ENCODE results near the gene PSMB10.
"Not testable (repeated sequence)": the region's sequence is repeated elsewhere in the genome, so short reads cannot be mapped to it uniquely, and the experiment has no call there.

PSMB10 gene

DNA sequence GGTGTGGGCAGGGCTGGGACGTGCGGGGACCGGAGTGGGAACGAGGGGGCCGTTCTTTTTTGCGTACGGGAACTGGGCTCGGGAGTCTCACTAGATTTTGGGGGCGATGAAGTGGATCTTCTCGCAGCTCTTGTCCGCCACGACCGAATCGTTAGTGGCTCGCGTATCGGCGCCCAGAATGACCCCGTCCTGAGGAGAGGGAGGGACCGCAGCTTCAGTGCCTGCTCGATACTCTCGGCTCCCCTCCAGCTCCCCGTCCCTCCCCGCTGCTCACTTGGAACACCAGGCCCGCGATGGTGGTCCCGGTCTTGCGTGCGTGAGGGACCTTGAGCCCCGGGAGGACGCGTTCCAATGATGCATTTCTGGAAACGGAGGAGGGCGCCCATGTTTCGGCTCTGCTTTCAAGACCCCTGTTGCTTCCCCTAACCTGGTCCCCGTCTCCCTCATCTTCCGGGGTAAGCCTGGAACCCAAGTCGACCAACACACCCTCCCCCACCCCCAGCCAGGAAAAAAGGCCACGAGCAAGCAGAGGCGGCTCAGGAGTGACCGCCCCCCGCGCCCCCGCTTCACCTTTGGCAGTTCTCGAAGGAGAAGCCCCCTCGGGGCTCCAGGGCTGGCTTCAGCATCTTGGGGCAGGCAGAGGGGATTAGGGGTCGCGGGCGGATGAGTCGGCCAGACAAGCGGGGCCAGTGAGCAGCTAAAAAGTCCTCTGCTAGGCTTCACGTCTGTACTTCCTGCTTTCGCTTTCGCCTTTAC lies at the start of gene PSMB10:
Gene PSMB10 (minus strand): TSS at position 727 of the 756 bp plus-strand sequence. CDS start 101 bp downstream, at position 626.
- DNase-seq: no peak

DNA sequence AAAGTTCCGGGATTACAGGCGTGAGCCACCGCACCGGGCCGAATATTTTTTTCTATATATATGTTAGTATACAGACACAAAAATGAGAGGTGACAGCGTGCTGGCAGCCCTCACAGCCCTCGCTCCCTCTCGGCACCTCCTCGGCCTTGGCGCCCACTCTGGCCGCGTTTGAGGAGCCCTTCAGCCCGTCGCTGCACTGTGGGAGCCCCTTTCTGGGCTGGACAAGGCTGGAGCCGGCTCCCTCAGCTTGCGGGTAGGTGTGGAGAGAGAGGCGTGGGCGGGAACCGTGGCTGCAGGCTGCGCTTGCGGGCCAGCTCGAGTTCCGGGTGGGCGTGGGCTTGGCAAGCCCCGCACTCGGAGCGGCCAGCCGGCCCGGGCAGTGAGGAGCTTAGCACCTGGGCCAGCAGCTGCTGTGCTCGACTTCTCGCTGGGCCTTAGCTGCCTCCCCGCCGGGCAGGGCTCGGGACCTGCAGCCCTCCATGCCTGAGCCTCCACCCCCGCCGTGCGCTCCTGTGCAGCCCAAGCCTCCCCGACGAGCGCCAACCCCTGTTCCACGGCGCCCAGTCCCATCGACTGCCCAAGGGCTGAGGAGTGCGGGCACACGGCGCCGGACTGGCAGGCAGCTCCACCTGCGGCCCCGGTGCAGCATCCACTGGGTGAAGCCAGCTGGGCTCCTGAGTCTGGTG lies 45.5 kb upstream of the PSMB10 start:
- no peak for DNase-seq

DNA sequence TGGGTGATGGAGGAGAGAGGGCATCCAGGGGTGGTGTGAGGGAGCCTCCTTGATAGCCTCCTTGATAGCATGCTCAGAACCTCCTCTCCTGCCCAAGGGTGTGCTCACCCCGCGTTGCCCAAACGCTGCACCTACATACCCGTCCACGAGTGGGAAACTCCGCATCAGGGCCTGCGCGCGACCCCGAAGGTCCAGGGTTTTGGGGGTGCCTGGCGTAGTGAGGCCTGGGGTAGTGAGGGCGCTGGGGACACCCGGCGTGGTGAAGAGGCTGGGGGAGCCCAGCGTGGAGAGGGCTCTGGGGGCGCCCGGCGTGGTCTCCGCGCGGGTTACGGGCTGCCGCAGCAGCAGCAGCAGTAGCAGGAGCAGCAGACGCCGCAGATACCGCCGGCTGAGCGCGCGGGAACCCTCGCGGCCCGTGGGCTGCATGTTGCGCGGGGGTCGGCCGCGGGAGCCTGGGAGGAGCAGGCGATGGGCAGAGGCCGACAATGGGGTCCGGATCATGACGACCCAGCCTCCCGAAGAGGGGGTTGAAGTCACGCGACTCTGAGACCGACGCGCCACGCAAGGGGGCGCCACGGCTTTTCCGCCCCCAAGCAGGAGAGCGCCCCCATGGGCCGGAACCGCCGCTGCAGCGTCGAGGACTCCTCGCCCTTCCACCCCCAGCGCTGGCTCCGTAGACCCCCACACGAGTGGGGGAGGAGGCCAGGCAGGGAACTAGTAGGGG lies 43.5 kb upstream of the PSMB10 start, which contains the start of gene DPEP3:
Gene DPEP3 (minus strand): TSS at position 545 of the 724 bp plus-strand sequence. CDS start 119 bp downstream, at position 426.
- no peak for DNase-seq

DNA sequence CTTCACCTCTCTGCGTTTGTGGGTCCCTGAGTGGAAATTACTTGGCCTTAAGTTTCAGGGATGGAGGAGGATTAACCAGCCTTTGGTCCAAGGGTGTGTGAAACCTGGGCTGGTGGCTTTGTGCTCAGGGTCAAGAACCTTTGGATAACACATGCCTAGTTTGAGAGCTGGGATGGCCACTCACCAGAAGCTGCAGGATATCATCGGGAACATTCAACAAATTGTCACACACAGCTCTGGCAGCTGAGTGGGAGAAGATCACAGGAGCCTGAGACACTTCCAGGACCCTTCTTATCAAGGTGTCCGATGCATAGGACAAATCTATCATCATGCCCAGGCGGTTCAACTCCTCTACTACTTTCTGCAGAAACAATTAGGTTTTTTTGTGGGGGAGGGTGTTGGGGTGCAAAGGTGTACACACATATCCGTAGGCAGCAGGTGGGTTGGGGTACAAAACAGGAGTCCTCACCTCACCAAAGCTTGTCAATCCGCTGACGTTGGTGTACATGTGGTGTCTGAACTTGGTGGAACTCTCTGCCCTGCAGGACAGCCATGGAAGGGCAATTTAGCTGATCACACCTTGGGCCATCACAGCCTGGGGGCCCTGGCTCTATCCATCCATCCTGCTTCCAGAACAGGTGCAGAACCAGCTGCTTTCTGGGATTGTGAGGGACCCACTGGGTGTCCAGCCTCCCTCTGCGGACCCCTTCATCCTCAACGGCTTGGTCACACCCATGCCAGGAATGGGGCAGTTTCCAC lies 41.0 kb upstream of the PSMB10 start:
- DNase-seq: no peak

DNA sequence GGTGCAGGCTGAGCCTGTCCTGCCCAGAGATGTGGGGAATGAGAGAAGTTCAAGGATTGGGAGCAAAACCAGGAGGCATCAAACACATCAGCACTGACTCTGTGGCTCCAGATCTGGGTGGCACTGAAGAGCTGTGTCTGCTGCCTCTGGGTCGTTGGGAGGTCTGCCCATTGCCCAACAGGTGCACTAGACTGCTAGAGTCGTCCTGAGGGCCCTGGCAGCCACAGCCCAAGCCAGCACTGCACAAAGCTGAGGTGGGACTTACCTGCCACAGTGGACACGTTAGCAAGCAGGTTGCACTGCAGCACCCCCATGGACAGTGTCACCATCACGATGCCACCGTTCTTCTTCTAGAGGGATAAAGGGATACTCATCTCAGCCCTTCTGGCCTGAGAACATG lies 40.4 kb upstream of the PSMB10 start:
- no peak for DNase-seq

DNA sequence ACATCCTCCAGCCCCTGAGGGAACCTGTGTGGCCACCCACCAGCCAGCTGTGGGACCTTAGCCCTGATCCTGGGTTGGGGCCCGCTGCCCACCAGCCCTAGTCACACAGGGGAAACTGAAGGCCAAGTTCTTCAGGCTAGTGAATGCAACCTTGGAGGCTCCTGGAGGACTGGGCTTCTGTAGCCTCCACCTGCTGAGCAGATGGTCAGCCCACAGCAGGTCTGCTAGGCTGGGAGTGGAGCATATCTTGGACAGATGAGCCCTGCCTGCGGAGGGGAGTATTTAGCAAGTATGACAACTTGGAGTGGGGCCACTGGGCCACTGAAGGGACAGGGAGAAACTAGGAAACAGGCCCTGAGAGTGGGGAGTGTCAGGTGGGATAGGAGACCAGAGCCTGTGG lies 39.6 kb upstream of the PSMB10 start:
- no peak for DNase-seq

DNA sequence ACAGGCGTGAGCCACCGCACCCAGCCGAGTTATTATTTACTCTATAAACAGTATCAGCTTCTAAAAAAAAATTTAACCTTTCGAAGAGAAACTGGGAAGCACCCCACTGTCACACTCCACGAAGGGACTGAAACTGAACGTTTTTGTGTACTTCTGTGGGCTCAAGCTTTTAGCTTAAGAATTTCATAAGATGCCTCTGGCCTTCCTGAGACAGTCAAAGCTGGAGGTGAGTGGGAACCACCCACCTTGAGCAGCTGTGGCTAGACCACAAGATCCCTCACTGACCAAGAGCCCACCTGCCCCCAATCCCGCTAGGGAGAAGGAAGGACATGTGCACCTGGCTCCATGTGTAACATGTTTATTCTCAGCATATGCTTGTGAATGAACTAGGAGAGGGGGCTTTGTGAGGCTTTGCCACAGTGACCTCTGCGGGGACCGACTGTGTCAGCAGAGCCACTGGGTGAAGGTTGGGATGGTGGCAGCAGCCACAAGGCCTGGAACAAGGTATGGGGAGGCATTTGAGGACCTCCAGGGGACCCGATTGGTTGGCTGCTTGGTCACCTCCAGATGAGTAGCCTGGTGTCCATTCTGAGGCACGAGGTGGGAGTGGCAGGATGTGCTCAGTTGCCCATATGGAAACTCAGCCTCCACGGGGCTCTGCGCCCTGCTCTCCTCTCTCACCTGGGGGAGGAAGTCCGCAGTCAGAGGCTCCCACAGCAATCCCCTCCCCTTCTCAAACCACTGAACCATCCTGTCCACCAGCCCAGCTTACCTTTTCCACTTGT lies 38.9 kb upstream of the PSMB10 start:
- no peak for DNase-seq

DNA sequence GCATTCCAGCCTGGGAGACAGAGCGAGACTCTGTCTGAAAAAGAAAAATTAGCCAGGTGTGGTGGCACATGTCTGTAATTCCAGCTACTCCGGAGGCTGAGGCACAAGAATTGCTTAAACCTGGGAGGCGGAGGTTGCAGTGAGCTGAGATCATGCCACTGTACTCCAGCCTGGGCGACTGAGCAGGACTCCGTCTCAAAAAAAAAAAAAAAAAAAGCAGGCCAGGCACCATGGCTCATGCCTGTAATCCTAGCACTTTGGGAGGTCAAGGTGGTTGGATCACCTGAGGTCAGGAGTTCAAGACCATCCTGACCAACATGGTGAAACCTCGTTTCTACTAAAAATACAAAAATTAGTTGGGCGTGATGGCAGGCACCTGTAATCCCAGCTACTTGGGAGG lies 35.6 kb upstream of the PSMB10 start:
- not testable (repeated sequence) for DNase-seq

DNA sequence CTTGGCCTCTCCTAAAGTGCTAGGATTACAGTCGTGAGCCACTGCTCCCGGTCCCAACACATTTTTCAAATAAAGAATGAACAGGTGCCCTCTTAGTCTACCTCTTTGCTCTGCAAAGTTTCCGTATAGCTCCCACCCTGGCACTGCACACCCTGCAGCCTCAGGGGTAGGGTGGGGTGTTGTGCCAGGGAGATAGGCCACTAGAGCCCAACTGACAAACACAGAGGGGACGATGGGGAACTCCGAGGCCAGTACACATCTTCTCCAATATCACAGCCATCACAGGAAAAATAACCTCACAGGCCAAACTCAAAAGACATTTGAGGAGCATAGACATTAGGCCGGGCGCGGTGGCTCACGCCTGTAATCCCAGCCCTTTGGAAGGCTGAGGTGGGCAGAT lies 34.5 kb upstream of the PSMB10 start:
- DNase-seq: no peak

DNA sequence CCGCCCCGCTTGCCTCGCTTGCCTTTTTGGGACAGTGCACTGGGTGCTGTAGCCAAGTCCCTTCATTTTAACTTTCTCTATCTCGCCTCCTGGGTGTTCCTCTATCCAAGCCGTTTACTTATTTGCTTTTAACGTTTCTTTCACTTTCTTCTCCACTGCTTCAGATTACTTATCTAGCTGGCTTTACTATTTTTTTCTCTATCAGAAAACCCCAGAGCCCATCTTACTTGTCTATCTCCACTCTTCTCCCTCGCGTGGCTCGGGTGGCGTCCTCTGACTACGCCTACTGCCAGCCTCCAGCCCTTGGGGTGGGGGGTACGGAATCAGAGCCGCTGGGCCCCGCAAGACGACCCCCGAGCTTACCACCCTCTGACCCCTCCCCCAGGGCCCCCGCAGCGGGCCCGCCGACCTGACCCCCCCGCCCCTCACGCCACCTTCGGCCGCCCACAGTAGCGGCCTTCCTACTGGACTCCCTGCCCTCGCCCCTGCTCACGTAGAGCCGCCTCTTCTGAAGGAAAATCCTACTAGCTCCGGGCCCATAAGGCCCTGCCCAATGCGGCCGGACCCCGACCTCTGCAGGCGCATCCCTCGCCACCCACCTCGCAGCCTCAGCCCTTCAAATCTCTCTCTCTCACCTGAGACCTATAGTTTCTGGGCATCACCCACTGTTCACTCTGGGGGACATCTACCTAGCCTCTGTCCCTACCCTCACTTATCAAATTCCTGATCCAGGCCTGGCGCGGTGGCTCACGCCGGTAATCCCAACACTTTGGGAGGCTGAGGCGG lies 32.8 kb upstream of the PSMB10 start:
- peak; percentile 23 for DNase-seq

DNA sequence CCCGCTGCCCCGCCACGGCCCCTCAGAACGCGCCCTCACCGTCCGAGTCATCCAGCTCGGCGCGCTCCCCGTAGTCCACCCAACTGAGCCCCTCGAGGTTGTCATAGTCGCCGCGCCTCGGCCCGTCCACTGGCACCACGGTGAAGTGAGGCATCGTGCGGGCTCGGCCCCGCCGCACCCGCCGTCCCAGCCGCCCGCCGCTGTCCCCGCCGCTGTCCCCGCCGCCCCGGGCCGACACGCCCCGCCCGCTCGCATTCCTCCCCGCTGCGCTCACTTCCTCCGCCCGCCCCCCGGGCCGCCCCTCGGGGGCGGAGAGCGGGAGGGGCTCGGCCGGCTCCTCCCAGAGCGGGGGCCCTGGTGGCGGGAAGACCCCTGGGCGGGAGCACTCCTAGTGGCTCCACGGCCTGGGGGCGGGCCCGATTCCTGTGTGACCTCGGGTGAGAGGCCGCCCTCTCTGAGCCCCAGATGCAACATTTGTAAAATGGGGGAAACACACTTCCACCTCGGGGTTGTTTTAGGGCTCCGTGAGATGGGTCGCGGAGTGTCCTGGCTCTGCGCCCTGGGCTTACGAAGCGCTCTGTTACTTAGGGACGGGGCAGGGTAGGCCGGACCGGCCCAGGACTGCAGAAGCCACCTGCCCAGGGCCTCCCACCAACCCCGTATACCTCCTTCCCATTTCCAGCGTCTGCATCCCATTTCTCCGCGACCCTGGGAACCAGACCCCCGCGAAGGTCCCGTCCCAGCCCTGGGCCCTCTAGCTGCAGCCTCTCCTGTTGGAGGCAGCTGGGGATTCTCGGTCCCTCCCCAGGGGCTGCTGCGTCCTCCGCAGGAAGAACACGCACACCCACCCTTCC lies 32.0 kb upstream of the PSMB10 start, which contains the start of gene SLC12A4:
Gene SLC12A4 (minus strand): TSS at position 238 of the 854 bp plus-strand sequence. CDS start 84 bp downstream, at position 154.
- DNase-seq: peak; percentile 74

DNA sequence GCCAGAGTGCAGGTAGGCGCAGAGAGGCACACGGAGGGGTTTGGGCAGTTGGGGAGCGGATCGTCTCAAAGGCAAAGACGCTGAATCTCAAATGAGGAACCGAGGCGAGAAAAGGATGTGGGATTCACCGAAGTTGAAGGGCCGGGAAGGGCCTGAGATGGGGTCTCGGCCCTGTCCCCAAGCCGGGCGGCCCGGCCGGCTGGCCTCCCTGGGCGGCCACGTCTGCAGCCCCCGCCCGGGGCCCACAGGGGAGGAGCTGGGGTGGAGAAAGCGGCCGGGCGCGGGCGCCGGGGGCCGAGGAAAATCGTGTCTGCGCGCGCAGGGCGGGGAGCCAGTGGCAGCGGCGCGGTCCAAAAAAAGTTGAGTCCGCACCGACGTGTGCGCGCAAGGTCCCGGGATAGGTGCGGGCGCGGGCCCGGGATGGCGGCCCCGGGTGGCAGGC lies 31.3 kb upstream of the PSMB10 start:
- DNase-seq: peak; percentile 34

DNA sequence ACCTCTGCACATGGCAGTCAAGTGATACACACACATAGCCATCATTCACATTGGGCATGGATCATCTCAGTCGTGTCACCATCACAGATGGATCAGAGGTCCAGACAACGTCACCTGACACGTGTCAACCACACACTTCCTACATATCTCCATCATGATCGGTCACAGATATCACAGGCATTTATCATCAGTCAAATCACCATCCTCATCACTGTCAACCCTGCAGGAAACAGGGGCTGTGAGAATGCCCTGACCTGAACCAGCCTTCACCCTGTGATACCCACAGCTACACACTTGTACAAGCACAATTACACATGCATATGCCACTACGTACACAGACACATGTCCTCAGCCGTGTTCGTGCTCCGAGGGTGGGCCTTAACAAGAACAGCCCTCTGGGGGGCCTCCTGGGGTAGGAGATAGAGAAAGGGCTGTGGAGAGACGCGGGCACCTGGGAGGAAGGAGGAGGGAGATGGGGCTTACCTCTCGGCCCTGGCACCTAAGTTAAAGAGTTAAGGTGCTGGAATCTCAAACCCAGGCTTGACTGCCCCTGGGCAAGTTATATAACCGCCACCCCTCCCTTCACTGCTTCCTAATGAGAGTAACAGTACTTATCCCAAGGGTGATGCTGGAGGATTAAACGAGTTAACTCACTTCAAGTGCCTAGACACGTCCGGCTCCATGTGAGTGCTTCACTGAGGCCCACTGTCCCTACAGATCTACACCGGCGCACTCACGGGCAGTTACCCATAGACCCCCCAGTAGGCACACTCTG lies 30.7 kb upstream of the PSMB10 start:
- DNase-seq: no peak

DNA sequence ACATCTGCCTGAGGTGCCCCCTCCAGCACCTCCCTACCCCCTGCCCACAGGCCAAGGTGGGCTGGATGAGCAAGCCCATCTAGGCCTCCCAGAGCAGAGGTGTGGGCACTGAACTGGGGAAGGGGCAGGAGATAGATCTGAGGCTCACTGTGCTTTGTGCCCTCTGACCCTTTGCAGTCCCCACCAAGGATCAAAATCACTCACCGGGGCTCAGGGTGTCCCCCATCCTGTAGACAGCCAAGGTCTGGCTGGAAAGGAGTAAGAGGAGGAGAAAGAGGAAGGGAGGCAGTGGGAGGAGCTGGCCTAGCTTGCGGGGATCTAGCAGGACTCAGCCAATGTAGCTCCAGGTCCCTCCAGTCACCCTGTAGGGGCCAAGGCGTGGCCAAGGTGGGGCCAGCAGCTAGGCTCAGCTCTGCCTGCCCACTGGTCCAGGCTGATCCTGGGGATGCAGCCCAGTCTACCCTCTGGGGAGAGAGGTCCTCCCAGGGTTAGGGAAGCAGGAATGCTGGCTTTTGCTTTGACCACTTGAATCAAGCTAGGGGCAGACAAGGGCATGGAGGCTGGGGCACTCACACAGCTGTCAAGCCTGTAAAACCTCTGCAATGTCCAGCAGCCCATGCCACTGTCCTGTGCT lies 30.0 kb upstream of the PSMB10 start:
- DNase-seq: peak; percentile 51

DNA sequence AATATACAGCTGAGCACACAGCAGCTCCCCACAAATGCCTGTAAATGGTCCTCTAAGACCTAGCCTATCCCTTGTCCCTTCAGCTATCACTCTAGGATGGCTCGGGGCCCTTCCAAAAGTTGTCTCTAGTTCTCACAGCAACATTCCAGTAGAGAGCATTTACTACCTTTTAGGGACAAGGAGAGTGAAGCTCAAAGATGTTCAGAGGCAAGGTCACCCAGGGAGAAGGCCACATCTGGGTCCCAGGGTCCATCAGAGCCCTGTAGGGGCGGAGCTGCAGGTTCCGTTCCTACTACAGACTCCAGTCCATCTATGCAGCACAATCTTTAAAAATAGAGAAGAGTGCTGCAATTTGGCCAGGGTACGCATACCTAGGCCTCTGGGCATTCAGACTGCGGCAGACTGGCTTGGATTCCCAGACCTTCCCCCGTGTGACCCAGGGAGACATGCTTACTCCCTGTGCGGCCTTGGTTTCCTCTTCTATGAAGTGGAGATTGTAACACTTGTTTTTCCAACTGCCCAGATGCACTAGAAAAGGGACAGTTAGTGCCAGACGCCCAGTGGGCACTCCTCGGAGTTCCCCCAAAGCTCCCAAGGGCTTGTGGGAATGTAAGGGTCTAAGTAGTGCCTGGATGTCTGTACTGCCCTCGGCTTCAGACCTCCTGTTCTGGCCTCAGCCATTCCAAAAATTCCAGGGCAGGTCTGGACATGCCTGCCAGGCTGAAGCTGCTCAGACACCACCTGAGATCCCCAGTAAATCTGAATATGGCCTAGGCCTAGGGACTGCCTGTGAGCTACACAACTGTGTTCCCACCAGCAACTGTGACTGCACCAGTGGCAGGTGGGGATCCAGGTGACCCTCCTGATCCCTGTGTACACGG lies 29.3 kb upstream of the PSMB10 start:
- no peak for DNase-seq

DNA sequence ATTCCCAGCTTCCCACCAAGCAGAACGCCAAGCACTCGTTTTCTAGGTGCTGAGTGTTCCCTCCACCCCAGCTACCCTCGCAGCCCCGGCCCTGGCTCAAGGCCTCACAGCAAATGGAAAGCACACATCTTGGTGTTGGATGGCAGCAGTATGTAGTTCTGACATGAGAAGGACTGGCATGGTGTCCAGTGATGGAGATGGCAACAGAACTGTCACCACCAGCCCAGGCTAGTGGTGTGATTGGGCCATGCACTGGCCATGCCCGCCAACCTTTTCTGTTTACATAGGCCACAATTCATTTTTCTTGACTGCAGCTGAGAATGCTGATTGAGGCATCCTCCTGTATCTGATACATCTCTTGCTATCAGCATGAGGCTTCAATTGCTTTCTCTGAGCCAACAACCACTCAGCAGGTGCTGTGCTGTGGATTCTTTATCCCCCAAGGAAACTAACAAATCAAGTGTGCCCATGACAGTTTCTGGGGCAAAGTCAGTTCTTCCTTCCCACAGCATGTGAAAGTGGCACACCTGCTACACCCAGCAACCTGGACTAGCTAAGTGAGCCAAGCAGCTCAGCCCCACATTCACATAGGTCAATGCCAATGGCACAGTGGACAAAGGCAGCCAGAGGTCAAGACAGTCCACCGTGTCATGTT lies 28.0 kb upstream of the PSMB10 start:
- DNase-seq: no peak

All from MV-4-11 (cell line).